Measurements from ENCODE around the gene UBE2G1.
A peak's percentile ranks its signal among the peaks of the same experiment; 100 is the strongest.

UBE2G1 gene

GRCh38 chr17:4326112-4326511 lies 40.4 kb downstream of the UBE2G1 start:
- TF ChIP-seq, protein P1, sequence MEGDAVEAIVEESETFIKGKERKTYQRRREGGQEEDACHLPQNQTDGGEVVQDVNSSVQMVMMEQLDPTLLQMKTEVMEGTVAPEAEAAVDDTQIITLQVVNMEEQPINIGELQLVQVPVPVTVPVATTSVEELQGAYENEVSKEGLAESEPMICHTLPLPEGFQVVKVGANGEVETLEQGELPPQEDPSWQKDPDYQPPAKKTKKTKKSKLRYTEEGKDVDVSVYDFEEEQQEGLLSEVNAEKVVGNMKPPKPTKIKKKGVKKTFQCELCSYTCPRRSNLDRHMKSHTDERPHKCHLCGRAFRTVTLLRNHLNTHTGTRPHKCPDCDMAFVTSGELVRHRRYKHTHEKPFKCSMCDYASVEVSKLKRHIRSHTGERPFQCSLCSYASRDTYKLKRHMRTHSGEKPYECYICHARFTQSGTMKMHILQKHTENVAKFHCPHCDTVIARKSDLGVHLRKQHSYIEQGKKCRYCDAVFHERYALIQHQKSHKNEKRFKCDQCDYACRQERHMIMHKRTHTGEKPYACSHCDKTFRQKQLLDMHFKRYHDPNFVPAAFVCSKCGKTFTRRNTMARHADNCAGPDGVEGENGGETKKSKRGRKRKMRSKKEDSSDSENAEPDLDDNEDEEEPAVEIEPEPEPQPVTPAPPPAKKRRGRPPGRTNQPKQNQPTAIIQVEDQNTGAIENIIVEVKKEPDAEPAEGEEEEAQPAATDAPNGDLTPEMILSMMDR (IDR thresholded peaks at IDR 0.05; ENCODE audit: insufficient read depth, low read depth, low read length, missing control alignments), result no peak
- no peak for DNase-seq (ENCODE audit: low read depth)
- no peak overlapping the region for H3K4me3 ChIP-seq (ENCODE audit: low read length)

GRCh38 chr17:4324463-4324862 lies 42.0 kb downstream of the UBE2G1 start:
- H3K4me3 ChIP-seq (ENCODE audit: low read length), result no peak overlapping the region
- no peak for DNase-seq (ENCODE audit: low read depth)
- TF ChIP-seq, protein P1 (IDR thresholded peaks at IDR 0.05; ENCODE audit: insufficient read depth, low read depth, low read length, missing control alignments), result no peak

DNA sequence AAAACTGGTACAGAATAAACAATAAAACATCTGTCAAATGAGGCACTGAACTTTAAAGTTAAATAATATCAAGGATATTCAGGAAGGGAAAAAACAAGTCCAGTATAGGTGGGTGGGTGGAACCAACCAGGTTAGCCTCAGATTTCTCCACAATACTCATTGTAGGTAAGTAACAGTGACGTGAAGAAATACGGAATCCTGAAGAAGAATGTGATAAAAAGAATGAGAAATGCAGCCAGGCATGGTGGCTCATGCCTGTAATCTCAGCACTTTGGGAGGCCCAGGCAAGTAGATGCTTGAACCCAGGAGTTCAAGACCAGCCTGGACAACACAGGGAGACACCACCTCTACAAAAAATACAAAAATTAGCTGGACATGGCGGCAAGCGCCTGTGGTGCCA lies 47.3 kb downstream of the UBE2G1 start:
- H3K4me3 ChIP-seq (ENCODE audit: low read length), result no peak overlapping the region
- DNase-seq (ENCODE audit: low read depth), result peak; percentile 34
- TF ChIP-seq, protein P1 (IDR thresholded peaks at IDR 0.05; ENCODE audit: insufficient read depth, low read depth, low read length, missing control alignments), result no peak

DNA sequence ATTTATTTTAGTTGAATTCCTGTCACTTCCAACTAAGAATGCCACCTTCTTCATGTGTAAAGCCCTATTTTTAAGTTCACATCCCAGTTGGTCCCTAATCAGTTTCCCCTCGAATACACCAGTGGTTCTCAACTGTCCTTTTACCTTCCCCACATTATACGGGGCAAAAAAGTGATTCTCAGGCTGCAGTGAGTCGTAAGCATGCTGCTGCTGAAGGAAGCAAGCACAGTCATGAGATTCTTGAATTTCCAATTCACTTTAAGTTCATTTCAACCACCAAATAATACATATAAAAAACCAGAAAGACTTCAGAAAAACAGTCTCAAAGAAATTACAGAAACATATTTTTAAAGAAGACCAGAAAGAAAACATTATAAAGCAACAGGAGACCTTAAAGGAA lies 47.9 kb downstream of the UBE2G1 start:
- TF ChIP-seq, protein P1 (IDR thresholded peaks at IDR 0.05; ENCODE audit: insufficient read depth, low read depth, low read length, missing control alignments), result no peak
- no peak overlapping the region for H3K4me3 ChIP-seq (ENCODE audit: low read length)
- DNase-seq (ENCODE audit: low read depth), result no peak

GRCh38 chr17:4318186-4318585 lies 48.3 kb downstream of the UBE2G1 start:
- DNase-seq (ENCODE audit: low read depth), result peak; percentile 32
- TF ChIP-seq, protein P1 (IDR thresholded peaks at IDR 0.05; ENCODE audit: insufficient read depth, low read depth, low read length, missing control alignments), result no peak
- no peak overlapping the region for H3K4me3 ChIP-seq (ENCODE audit: low read length)

- H3K4me3 ChIP-seq (ENCODE audit: low read length), result no peak overlapping the region
- DNase-seq (ENCODE audit: low read depth), result no peak
- TF ChIP-seq, protein P1 (IDR thresholded peaks at IDR 0.05; ENCODE audit: insufficient read depth, low read depth, low read length, missing control alignments), result no peak
Measured at GRCh38 chr17:4317610-4318009, 48.9 kb downstream of the UBE2G1 start.

GRCh38 chr17:4316648-4317047 lies 49.8 kb downstream of the UBE2G1 start:
- DNase-seq (ENCODE audit: low read depth), result no peak
- no peak overlapping the region for H3K4me3 ChIP-seq (ENCODE audit: low read length)
- TF ChIP-seq, protein P1 (IDR thresholded peaks at IDR 0.05; ENCODE audit: insufficient read depth, low read depth, low read length, missing control alignments), result no peak

Measured in epithelial cell of esophagus (primary cell).